ENCODE data around the gene ZPBP.

Gene ZPBP

GRCh38 chr7:50088463-50089129, 4.5 kb downstream of the ZPBP start:
- no peak for TF ChIP-seq CTCF (IDR thresholded peaks at IDR 0.05; ENCODE audit: insufficient read depth, low read depth, low read length, missing control alignments)
- DNase-seq (ENCODE audit: low read depth) = peak; percentile 16
- no peak overlapping the region for H3K4me3 ChIP-seq (ENCODE audit: low read length)

- H3K4me3 ChIP-seq (ENCODE audit: low read length) = no peak overlapping the region
- no peak for TF ChIP-seq CTCF (IDR thresholded peaks at IDR 0.05; ENCODE audit: insufficient read depth, low read depth, low read length, missing control alignments)
- DNase-seq (ENCODE audit: low read depth) = no peak
These were observed 7.7 kb downstream of the ZPBP start for GRCh38 chr7:50085344-50085743.

GRCh38 chr7:50073093-50073492, 20.0 kb downstream of the ZPBP start:
- no peak for DNase-seq (ENCODE audit: low read depth)
- no peak for TF ChIP-seq CTCF (IDR thresholded peaks at IDR 0.05; ENCODE audit: insufficient read depth, low read depth, low read length, missing control alignments)
- no peak overlapping the region for H3K4me3 ChIP-seq (ENCODE audit: low read length)

GRCh38 chr7:50069613-50070012, 23.4 kb downstream of the ZPBP start:
- TF ChIP-seq CTCF (IDR thresholded peaks at IDR 0.05; ENCODE audit: insufficient read depth, low read depth, low read length, missing control alignments) = no peak
- H3K4me3 ChIP-seq (ENCODE audit: low read length) = peak overlapping the region; percentile 49

GRCh38 chr7:50068850-50069551, 24.0 kb downstream of the ZPBP start:
- peak; percentile 73 for DNase-seq (ENCODE audit: low read depth)
- no peak for TF ChIP-seq CTCF (IDR thresholded peaks at IDR 0.05; ENCODE audit: insufficient read depth, low read depth, low read length, missing control alignments)
- peak overlapping the region; percentile 49 for H3K4me3 ChIP-seq (ENCODE audit: low read length)

More at GRCh38 chr7:50069613-50070012, 23.4 kb downstream of the ZPBP start:
- peak; percentile 17 for DNase-seq (ENCODE audit: low read depth)

- DNase-seq (ENCODE audit: low read depth) = peak; percentile 50
- H3K4me3 ChIP-seq (ENCODE audit: low read length) = peak overlapping the region; percentile 49
- peak; percentile 63 for TF ChIP-seq CTCF (IDR thresholded peaks at IDR 0.05; ENCODE audit: insufficient read depth, low read depth, low read length, missing control alignments)
These were observed 25.0 kb downstream of the ZPBP start for GRCh38 chr7:50068026-50068425.

Measured in epithelial cell of esophagus (primary cell).